ENCODE measurements around the gene CD6. TPM values are rescaled to one million over a fixed set of nuclear protein-coding genes. Genes with fewer than 3 reads are reported as not detected.
A peak's percentile ranks its signal among the peaks of the same experiment; 100 is the strongest.

The CD6 gene
- total and polyA plus RNA-seq, 10 of the 15 experiments (the other 5 are each of a cell fraction or from before 2014, with no cell fraction given): 0.37 to 17.6 (median 6.2) TPM

DNA sequence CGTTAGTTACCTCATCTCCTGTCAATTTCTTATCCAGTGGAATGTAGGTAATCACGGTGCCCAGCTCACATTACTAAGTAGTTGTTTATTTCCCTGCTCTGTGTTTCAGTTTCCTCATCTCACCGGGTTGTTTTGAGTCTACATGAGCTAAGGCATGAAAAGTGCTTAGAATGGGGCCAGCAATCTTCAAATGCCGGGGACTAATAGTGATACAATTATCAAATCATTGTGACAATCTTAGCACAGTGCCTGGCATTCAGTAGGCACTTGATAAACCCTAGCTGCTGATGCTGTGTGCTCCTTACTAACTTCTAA, 77.5 kb downstream of the CD6 start:
- BruUV-seq (replicated peaks): no TSS peak
- SMC1A ChIA-PET (ENCODE audit: uncharacterized antibody, unreplicated experiment): interaction anchor here (0.9 to 1.2 kb wide), 3 partner anchors 9 to 80 kb away, joined by 3 to 5 read pairs (median 3); no protein-coding TSS in a partner anchor
- Histone ChIP-seq H3K36me3 (ENCODE audit: control insufficient read depth in 2 of 2, insufficient read depth in 2 of 2, low read length in 1 of 2) (0 out of 4 replicates have a peak, but pooled peaks cover 0 to 2% of the 10 kb centered on the region in 2 experiments), H2AFZ (ENCODE audit: control insufficient read depth, low read depth, low read length) (no peak overlapping the region), H3K4me3 (no peak overlapping the region), H3K9me3 (replicated peaks; ENCODE audit: control insufficient read depth, insufficient read depth, low read length) (no peaks in the 10 kb centered on the region), H3K79me2 (ENCODE audit: control insufficient read depth, insufficient read depth, low read length) (no peaks in the 10 kb centered on the region), H4K20me1 (ENCODE audit: control insufficient read depth, insufficient read depth) (no peaks in the 10 kb centered on the region), H3K4me2 (ENCODE audit: control insufficient read depth, insufficient read depth) (no peak overlapping the region), H3K4me1 (ENCODE audit: control insufficient read depth, insufficient read depth, low read length) (no peaks in the 10 kb centered on the region), H3K27ac (ENCODE audit: control insufficient read depth, insufficient read depth) (no peak overlapping the region), H3K9ac (ENCODE audit: control insufficient read depth, insufficient read depth, low read length) (no peak overlapping the region), H3K27me3 (replicated peaks in 1 of 2; ENCODE audit: control insufficient read depth in 2 of 2, insufficient read depth in 2 of 2, low read length in 1 of 2) (no peaks in the 10 kb centered on the region)
- CTCF ChIA-PET: interaction anchor here (1.2 kb wide), 1 partner anchor 12 kb away, joined by 4 read pairs; no protein-coding TSS in a partner anchor
- RAD21 ChIA-PET (ENCODE audit: unreplicated experiment): interaction anchor here (0.9 kb wide), 1 partner anchor 12 kb away, joined by 4 read pairs; no protein-coding TSS in a partner anchor
- in situ Hi-C loops (cut with MboI) (no loop called here), intact Hi-C loops (cut with micrococcal nuclease; ENCODE audit: unreplicated experiment) (no loop called here)
- FAIRE-seq: no peak
- no peak for DNase-seq (ENCODE audit: low read depth, low spot score)
- POLR2A ChIA-PET: no interaction called here
- TF ChIP-seq STAT3 (IDR thresholded peaks at IDR 0.05; ENCODE audit: low read depth, low read length) (no peak), JUNB (IDR thresholded peaks at IDR 0.05) (no peak), RELA (IDR thresholded peaks at IDR 0.05; ENCODE audit: borderline replicate concordance, partially characterized antibody) (no peak), KLF5 (IDR thresholded peaks at IDR 0.05; ENCODE audit: partially characterized antibody) (no peak), MEF2A (IDR thresholded peaks at IDR 0.05; ENCODE audit: insufficient read depth, low read depth, low read length) (no peak), DPF2 (IDR thresholded peaks at IDR 0.05) (no peak), RAD51 (IDR thresholded peaks at IDR 0.05) (no peak), CEBPB (IDR thresholded peaks at IDR 0.05; ENCODE audit: borderline replicate concordance in 1 of 2, low read depth in 2 of 2, low read length in 2 of 2) (no peak), CHD4 (IDR thresholded peaks at IDR 0.05) (no peak), ZZZ3 (IDR thresholded peaks at IDR 0.05; ENCODE audit: control insufficient read depth, insufficient read length, low read depth) (no peak), SREBF1 (IDR thresholded peaks at IDR 0.05; ENCODE audit: low read length) (no peak), NFIC (IDR thresholded peaks at IDR 0.05; ENCODE audit: low read depth, low read length) (no peak)
- TF ChIP-seq, protein P1, sequence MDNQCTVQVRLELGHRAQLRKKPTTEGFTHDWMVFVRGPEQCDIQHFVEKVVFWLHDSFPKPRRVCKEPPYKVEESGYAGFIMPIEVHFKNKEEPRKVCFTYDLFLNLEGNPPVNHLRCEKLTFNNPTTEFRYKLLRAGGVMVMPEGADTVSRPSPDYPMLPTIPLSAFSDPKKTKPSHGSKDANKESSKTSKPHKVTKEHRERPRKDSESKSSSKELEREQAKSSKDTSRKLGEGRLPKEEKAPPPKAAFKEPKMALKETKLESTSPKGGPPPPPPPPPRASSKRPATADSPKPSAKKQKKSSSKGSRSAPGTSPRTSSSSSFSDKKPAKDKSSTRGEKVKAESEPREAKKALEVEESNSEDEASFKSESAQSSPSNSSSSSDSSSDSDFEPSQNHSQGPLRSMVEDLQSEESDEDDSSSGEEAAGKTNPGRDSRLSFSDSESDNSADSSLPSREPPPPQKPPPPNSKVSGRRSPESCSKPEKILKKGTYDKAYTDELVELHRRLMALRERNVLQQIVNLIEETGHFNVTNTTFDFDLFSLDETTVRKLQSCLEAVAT (IDR thresholded peaks at IDR 0.05): no peak
- TF ChIP-seq, protein P2, sequence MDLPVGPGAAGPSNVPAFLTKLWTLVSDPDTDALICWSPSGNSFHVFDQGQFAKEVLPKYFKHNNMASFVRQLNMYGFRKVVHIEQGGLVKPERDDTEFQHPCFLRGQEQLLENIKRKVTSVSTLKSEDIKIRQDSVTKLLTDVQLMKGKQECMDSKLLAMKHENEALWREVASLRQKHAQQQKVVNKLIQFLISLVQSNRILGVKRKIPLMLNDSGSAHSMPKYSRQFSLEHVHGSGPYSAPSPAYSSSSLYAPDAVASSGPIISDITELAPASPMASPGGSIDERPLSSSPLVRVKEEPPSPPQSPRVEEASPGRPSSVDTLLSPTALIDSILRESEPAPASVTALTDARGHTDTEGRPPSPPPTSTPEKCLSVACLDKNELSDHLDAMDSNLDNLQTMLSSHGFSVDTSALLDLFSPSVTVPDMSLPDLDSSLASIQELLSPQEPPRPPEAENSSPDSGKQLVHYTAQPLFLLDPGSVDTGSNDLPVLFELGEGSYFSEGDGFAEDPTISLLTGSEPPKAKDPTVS (IDR thresholded peaks at IDR 0.05; ENCODE audit: low read depth, low read length): no peak
- TF ChIP-seq, protein P3, sequence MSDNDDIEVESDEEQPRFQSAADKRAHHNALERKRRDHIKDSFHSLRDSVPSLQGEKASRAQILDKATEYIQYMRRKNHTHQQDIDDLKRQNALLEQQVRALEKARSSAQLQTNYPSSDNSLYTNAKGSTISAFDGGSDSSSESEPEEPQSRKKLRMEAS (IDR thresholded peaks at IDR 0.05; ENCODE audit: low read depth, low read length): no peak
- TF ChIP-seq, protein P4, sequence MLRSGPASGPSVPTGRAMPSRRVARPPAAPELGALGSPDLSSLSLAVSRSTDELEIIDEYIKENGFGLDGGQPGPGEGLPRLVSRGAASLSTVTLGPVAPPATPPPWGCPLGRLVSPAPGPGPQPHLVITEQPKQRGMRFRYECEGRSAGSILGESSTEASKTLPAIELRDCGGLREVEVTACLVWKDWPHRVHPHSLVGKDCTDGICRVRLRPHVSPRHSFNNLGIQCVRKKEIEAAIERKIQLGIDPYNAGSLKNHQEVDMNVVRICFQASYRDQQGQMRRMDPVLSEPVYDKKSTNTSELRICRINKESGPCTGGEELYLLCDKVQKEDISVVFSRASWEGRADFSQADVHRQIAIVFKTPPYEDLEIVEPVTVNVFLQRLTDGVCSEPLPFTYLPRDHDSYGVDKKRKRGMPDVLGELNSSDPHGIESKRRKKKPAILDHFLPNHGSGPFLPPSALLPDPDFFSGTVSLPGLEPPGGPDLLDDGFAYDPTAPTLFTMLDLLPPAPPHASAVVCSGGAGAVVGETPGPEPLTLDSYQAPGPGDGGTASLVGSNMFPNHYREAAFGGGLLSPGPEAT (IDR thresholded peaks at IDR 0.05; ENCODE audit: low read depth): no peak
- TF ChIP-seq, protein P5, sequence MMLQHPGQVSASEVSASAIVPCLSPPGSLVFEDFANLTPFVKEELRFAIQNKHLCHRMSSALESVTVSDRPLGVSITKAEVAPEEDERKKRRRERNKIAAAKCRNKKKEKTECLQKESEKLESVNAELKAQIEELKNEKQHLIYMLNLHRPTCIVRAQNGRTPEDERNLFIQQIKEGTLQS (IDR thresholded peaks at IDR 0.05; ENCODE audit: borderline replicate concordance, extremely low read depth, low read depth, low read length): no peak
- 46% methylated on average over 4 of the region's 4 CpGs for WGBS (ENCODE audit: insufficient coverage, insufficient replicate concordance, low lambda C conversion rate, missing lambda C conversion rate)
- ATAC-seq: peak; percentile 15; the same call in 2 of the 3 replicates
